Kidney tubule cell (primary cell): ENCODE data around the gene DNAH9.

Source experiments
- DNase-seq: peaks from one replicate; pipeline ENCODE4 v3.0.0-alpha.2; 2018; ENCODE audit warnings: low spot score

Gene DNAH9

DNA sequence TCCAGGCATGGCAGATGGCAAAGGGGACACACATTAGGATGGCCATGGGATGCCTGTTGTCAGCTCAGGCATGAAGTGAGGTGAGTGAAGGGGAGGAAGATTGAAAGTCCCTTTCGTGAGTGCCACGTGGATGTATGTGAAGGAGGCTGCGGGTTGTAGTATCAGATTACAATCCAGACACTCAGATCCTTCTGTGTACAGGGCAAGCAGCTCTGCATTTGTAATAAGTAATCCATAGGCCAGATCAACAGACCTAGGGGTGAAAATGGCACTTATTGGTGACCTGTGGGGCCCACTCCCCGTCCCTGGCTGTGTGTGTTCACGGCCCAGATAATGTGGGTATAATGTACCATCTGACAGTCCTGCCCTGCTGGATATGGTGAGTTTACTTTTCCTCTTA is 159.5 kb downstream of the DNAH9 start:
- no peak for DNase-seq

DNA sequence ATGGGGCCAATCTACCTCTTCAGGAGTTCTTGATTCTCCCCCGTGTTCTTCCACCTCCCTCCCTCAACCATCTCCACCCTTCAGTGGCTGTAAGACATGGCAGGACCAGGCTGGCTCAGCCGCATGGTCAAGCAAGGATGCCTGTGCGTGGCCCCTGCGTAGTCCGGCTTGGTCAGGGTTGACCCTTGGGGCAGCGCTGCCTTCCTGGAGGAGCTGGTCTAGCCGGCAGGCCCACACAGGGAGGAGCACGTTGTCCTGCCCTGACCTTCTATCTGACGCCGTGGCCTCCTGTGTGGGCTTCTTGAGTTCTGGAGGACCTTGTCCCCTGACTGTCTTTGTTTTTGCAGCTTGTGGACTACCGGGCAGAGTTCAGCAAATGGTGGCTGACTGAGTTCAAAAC is 169.8 kb downstream of the DNAH9 start:
- DNase-seq, result no peak

GRCh38 chr17:11768981-11769380 is 170.7 kb downstream of the DNAH9 start:
- no peak for DNase-seq

DNA sequence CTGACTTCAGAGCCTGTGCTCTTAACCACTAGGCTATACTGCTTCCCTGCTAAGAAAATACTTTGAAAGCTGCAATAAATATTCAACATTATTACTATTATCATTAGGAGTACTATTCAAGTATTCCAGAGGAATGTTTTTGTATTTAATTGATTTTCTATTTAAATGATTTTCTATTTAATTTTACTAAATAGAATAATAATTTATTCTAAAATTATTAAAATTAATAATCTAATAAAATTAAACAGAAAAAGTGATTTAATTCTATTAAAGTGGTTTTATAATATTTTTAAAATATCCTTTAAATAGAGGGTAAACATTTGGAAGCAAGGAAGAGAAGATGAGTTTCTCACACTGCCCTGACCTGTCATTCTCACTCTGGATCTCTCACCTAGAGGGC is 173.8 kb downstream of the DNAH9 start:
- no peak for DNase-seq

DNA sequence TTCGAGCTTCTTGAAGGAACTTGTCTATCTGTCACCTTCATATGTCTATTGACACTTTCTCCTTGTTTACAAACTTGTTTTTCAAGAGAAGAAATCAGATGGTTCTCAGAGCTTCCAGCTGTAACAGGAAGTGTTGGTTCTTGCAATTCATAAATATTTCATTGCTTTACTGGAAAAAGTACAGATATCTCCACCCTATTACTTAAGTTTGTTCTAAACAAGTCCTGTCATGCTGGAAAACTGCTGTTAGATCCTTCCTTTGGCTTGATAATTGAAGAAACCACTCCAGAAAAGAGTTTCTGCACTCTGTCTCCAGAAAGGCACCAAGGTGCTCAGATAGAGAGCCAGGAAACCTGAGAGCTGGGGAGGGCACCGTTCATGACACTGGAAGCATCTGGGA is 181.6 kb downstream of the DNAH9 start:
- DNase-seq, result no peak

- no peak for DNase-seq
These were observed 182.4 kb downstream of the DNAH9 start for GRCh38 chr17:11780621-11781020.

GRCh38 chr17:11786711-11787438 is 188.6 kb downstream of the DNAH9 start:
- DNase-seq, result no peak

- no peak for DNase-seq
These were observed 197.6 kb downstream of the DNAH9 start for GRCh38 chr17:11795906-11796305.

DNA sequence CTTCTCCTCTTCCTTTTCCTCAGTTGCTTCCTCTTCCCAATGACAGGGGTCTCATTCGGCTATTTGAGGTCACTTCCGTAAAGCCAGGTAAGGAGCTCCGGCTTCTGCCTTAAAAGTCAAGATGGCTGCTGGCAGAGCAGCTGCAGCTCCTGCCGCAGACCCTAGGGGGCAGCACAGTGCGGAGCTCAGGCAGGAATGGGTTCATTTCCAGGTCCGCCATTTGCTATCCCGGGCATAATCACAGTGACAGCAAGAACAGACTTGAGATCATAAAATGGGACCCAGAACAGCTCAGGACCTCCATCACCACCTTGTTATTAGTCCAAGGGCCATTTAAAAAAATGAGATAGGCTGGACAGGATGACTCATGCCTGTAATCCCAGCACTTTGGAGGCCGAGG is 199.5 kb downstream of the DNAH9 start:
- no peak for DNase-seq

- no peak for DNase-seq
These were observed 205.1 kb downstream of the DNAH9 start for GRCh38 chr17:11803231-11803969.

GRCh38 chr17:11805138-11805537 is 206.9 kb downstream of the DNAH9 start:
- no peak for DNase-seq

- no peak for DNase-seq
These were observed 207.7 kb downstream of the DNAH9 start for GRCh38 chr17:11805952-11806351.

GRCh38 chr17:11807606-11808005 is 209.3 kb downstream of the DNAH9 start:
- DNase-seq, result no peak

GRCh38 chr17:11813278-11813677 is 215.0 kb downstream of the DNAH9 start:
- DNase-seq, result no peak

DNA sequence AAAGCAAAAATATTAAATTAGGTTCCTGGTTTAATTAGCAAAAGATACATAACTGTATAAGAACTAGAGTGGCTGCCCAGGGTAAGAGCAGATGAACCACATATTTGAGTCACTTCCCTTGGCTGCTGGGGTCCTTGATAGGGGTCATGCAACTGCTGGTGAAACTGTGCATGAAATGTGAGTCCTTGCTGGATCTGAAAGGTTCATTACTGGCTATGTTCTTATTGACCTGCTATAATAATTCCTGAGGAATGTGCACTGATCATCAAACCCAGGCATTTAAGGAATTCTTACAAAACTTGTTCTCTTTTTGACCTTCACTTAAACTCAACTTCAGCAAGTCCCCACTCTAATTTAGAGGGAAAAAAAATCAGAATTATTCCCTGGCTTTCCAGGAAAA is 215.6 kb downstream of the DNAH9 start:
- peak; percentile 54 for DNase-seq

DNA sequence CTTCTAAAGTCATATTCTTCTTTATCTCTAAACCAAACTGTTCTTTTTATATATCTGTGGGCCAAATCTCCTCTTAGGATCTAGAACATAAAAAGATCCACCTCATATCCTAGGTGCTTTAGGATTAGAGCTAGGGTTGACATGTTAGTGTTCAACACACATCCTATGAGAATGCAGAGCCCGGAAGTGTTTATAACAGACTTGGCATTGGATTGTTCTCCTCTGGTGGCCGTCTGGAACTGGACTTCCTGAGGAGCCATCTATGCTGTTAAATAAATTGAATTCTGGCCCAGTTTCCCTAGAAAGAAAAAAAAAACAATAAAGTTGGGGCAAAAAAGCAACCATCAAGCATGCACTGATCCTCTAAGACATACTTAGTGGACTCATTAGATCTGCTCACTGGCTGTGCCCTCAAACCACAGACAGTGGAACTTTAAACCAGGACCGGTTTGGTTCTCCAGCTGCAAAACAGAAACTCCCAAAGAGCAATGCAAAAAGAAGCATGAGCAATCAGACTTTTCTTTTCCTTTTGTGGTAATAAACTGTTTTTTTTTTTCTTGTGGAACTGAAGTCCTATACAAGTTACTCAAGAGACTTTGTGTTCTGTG is 216.5 kb downstream of the DNAH9 start:
- peak; percentile 20 for DNase-seq

GRCh38 chr17:11816409-11816808 is 218.1 kb downstream of the DNAH9 start:
- no peak for DNase-seq

DNA sequence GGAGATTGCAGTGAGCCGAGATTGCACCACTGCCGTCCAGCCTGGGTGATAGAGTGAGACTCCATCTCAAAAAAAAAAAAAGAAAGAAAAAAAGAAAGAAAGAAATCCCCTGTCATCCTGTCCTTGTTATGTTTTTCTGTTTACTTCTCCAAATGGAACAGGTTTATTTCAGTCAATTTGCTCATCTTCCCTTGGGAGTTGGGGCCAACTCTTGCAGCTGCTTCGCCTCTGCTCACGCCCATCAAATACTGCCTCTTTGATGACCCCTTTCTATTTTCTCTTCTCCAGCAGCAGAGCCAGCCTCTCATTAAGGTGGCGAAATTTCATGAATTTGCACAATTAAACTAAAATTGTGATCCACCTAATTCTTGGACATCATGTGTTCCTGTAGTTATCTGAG is 225.6 kb downstream of the DNAH9 start:
- DNase-seq, result no peak

- DNase-seq, result no peak
These were observed 227.4 kb downstream of the DNAH9 start for GRCh38 chr17:11825572-11826209.

DNA sequence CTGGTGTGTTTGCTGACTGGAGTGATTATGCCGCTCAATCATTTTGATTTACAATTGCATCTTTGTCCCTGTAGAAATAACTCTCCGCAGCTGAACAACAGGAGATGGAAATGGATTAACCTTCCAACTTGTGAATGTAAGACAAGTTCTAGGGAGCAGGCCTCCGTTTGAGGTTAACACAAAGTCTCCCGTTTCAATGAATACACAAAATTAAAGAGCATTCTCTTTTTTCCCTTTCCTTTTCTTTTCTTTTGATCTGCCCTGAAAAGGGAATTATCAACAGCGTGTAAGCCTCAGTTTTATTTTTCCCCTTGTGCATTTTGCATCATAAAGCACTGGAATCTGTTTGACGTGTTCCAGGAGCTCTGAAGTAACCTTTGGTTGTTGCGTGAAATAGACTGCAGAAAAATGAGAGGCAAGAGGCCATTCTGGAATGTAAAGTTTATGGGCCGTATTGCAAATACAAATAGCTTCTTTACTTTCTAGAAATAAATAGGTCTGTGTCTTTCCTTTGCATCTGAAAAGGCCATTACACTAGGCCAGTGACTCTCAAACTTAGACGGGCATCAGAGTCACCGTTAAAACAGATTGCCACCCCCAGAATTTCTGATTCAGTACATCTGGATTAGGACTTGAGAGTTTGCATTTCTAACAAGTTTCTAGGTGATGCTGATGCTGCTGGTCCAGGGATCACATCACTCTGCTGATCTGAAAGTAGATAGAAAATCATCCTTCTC is 234.3 kb downstream of the DNAH9 start:
- DNase-seq, result no peak

DNA sequence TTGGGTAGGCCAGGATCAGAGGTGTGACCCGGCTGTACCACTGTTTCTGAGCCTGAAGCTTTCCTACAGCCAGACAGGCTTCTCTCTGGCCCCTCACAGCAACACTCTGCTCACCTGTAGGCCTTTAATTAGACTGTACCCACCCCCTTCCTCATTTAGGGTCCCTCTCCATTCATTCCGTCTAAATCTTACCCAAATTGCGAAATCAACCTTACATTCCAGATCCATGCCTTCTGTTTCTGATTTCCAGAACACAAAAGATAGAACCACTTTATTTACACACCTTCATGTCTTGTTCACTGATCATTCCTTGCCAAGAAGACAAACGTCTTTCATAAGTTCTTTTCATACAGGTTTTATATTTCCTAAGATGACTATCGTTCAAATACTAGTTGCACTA is 238.2 kb downstream of the DNAH9 start:
- DNase-seq, result no peak

- no peak for DNase-seq
These were observed 241.8 kb downstream of the DNAH9 start for GRCh38 chr17:11840052-11840451.
